Measurements from ENCODE around the gene CLEC7A. TPM values are rescaled to one million over a fixed set of nuclear protein-coding genes. Genes with fewer than 3 reads are reported as not detected.

The CLEC7A gene
- total RNA-seq, 6 experiments from 2014 or later, result not detected

DNA sequence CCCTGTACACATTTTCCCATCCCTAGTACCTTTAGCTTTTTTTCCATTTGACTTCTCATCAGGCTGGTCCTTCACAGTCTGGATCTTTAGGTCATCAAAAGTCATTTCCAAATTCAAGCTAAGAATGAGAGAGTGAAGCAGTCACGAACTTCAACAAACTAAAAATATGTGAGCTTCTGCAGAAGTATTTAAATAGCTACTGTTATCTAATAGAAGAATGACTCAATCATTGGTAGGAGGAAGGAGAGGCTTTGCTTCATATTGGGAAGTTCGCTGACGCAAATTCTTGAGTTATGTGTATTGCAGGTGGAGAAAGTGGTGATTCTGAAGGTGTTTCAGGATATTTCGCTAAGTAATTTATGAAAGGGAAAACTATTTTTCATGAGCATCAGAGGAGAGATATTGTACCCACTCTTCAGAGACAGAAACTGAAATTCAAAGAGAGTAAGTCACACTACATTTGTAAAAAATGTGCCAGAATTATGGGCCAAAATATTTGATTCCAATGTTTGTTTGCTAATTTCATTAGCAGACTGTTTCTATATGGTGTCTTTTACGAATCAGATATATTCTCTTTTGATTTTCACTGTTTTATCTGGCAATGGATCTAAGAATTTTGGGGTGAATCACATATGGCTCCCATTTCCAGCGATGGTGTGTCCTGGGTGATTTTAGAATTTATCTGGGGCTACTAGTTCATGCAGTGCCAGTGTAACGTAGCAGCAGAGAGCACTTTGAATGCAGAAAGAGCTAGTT is 42.2 kb upstream of the CLEC7A start, which contains the start of gene OLR1:
Gene OLR1, minus strand, starts transcription at position 160 of the 756 bp plus-strand sequence. Its CDS starts 55 bp downstream, at position 105.
- Mint-ChIP-seq H3K36me3 (ENCODE audit: low read depth) (peaks cover 4% of the 10 kb centered on the region; the same call in 1 of the 2 replicates), H3K4me1 (ENCODE audit: low read depth) (peaks cover 64% of the 10 kb centered on the region), H3K4me3 (peak within 1 kb of the TSS; percentile 61), H3K27me3 (ENCODE audit: insufficient read depth) (no peaks in the 10 kb centered on the region), H3K27ac (peak within 1 kb of the TSS; percentile 46), H3K9me3 (no peaks in the 10 kb centered on the region)
- TF ChIP-seq, protein P1, sequence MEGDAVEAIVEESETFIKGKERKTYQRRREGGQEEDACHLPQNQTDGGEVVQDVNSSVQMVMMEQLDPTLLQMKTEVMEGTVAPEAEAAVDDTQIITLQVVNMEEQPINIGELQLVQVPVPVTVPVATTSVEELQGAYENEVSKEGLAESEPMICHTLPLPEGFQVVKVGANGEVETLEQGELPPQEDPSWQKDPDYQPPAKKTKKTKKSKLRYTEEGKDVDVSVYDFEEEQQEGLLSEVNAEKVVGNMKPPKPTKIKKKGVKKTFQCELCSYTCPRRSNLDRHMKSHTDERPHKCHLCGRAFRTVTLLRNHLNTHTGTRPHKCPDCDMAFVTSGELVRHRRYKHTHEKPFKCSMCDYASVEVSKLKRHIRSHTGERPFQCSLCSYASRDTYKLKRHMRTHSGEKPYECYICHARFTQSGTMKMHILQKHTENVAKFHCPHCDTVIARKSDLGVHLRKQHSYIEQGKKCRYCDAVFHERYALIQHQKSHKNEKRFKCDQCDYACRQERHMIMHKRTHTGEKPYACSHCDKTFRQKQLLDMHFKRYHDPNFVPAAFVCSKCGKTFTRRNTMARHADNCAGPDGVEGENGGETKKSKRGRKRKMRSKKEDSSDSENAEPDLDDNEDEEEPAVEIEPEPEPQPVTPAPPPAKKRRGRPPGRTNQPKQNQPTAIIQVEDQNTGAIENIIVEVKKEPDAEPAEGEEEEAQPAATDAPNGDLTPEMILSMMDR (IDR thresholded peaks at IDR 0.05), result no peak
- DNase-seq, result peak; percentile 24

DNA sequence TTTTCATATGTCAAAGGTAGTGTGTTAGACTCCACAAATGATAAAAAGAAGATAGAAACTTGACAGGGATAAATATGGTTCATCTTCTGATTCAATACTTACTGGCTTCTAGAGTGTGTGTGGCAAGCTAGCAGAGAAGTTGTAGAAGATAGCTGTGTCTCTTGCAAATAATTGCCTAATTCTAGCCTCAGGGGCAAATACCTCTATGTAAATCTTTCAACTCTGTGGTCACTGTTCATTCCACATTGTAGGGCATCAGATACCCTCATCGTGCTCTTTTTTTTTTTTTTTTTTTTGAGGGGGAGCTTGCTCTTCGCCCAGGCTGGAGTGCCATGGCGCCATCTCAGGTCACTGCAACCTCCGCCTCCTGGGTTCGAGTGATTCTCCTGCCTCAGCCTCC is 40.2 kb upstream of the CLEC7A start:
- Mint-ChIP-seq H3K27ac (peak overlapping the region; percentile 32), H3K27me3 (ENCODE audit: insufficient read depth) (peaks cover 2% of the 10 kb centered on the region; the same call in 1 of the 2 replicates), H3K9me3 (no peaks in the 10 kb centered on the region), H3K4me3 (peak overlapping the region; percentile 61), H3K36me3 (ENCODE audit: low read depth) (peaks cover 10% of the 10 kb centered on the region), H3K4me1 (ENCODE audit: low read depth) (peaks cover 73% of the 10 kb centered on the region)
- TF ChIP-seq, protein P1 (IDR thresholded peaks at IDR 0.05), result no peak
- peak; percentile 55 for DNase-seq

DNA sequence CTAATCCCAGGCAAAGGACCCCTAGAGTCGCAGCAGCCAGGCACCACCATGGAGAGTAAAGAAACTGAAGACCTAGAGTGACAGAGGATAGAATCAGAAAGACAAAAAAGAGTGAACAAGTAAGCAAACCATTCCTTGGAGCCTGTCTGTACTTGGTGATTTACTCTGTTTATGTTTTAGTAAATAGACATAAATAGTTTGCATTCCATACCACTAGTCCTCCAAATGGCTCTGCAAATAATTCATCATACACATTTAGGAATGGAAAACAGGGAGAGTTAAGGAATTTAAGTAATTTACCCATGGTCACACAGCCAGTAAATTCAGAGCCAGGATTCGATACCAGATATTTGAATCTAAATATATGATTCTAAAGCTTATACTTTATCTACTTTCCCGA is 39.1 kb upstream of the CLEC7A start:
- Mint-ChIP-seq H3K27ac (peak overlapping the region; percentile 76), H3K4me1 (ENCODE audit: low read depth) (peaks cover 74% of the 10 kb centered on the region), H3K27me3 (ENCODE audit: insufficient read depth) (peaks cover 2% of the 10 kb centered on the region; the same call in 1 of the 2 replicates), H3K36me3 (ENCODE audit: low read depth) (peaks cover 10% of the 10 kb centered on the region), H3K9me3 (no peaks in the 10 kb centered on the region), H3K4me3 (peak overlapping the region; percentile 75)
- DNase-seq, result peak; percentile 45
- TF ChIP-seq, protein P1 (IDR thresholded peaks at IDR 0.05), result no peak

DNA sequence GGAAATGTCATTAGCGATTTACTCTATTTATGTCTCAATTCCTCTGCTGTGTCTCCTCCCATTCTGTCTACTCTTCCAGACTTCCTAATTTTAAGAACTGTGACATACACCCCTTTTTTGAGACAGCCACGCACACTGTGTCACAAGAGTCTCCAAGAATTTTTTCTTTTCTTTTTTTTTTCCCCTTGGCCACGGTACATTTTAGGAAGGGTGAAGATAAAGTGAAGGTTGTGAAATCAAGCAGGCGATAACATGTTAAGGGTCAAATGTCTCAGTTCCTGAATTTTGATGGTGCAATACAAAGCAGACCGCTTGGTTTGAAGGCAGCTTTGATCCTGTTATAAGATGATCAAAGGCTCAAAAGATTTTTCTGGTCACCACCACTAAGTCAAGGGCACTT is 37.6 kb upstream of the CLEC7A start:
- Mint-ChIP-seq H3K27ac (peak overlapping the region; percentile 19; the same call in 1 of the 2 replicates), H3K9me3 (no peaks in the 10 kb centered on the region), H3K27me3 (ENCODE audit: insufficient read depth) (peaks cover 2% of the 10 kb centered on the region; the same call in 1 of the 2 replicates), H3K4me1 (ENCODE audit: low read depth) (peaks cover 72% of the 10 kb centered on the region), H3K36me3 (ENCODE audit: low read depth) (peaks cover 10% of the 10 kb centered on the region), H3K4me3 (no peak overlapping the region)
- DNase-seq, result no peak
- TF ChIP-seq, protein P1 (IDR thresholded peaks at IDR 0.05), result no peak

DNA sequence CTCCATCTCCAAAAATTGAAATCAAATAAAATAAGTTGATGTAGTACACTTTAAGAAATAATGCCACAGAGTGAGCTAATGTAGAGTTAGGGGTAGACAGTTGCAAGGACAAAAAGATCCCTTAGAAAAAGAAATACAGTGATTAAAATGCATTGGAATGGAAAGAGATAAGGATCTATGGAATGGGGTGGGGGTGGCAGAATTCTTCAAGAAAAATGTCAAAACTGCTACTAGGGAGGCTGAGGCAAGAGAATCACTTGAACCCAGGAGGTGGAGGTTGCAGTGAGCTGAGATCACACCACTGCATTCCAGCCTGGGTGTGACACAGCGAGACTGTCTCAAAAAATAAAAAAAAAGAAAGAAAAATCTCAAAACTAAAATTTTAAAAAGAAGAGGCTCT is 35.4 kb upstream of the CLEC7A start:
- Mint-ChIP-seq H3K36me3 (ENCODE audit: low read depth) (peaks cover 6% of the 10 kb centered on the region), H3K27ac (0 out of 2 replicates have a peak overlapping the region, but pooled peaks have one; percentile 5), H3K4me3 (peak overlapping the region; percentile 7; the same call in 1 of the 2 replicates), H3K9me3 (no peaks in the 10 kb centered on the region), H3K4me1 (ENCODE audit: low read depth) (peaks cover 56% of the 10 kb centered on the region), H3K27me3 (ENCODE audit: insufficient read depth) (peaks cover 2% of the 10 kb centered on the region; the same call in 1 of the 2 replicates)
- no peak for DNase-seq
- TF ChIP-seq, protein P1 (IDR thresholded peaks at IDR 0.05), result no peak

All from HFFc6 (cell line).